HEK293T (cell line): ENCODE results near the gene CHRNA3.

Source experiments
- CTCF ChIA-PET: fragments of 350-600 bp; formaldehyde crosslinking; extraction: SDS; loops from one replicate; lab custom pipeline; 2021; ENCODE audit warnings: antibody characterized with exemption, inconsistent platforms; lab: Yijun Ruan, JAX
- POLR2A ChIA-PET: fragments of 350-600 bp; formaldehyde crosslinking; extraction: SDS; loops from one replicate; lab custom pipeline; 2020; ENCODE audit warnings: antibody characterized with exemption, inconsistent platforms; lab: Yijun Ruan, JAX
- DNase-seq: peaks from one replicate; pipeline ENCODE4 v3.0.0; 2012; ENCODE audit warnings: mixed read lengths; ENCODE audit errors: extremely low spot score
- ARNT ChIP-seq: fragments of 450-650 bp; IDR thresholded peaks from 2 replicates; pipeline ENCODE4 v1.6.1; 2017; ENCODE audit warnings: mild to moderate bottlenecking
- BHLHE40 ChIP-seq: fragments of 450-650 bp; IDR thresholded peaks from 2 replicates; pipeline ENCODE4 v1.6.1; 2016; ENCODE audit warnings: mild to moderate bottlenecking, moderate library complexity, borderline replicate concordance
- CTBP1 ChIP-seq: fragments of 450-650 bp; IDR thresholded peaks from 2 replicates; pipeline ENCODE4 v1.6.1; 2016; ENCODE audit warnings: borderline replicate concordance
- ELF4 ChIP-seq: fragments of 450-650 bp; IDR thresholded peaks from 2 replicates; pipeline ENCODE4 v1.6.1; 2017; ENCODE audit warnings: antibody characterized with exemption
- FOXA1 ChIP-seq: fragments of 450-650 bp; IDR thresholded peaks from 2 replicates; pipeline ENCODE4 v1.6.1; 2016; ENCODE audit warnings: mild to moderate bottlenecking
- FOXK2 ChIP-seq: fragments of 450-650 bp; IDR thresholded peaks from 2 replicates; pipeline ENCODE4 v1.6.1; 2016; ENCODE audit warnings: mild to moderate bottlenecking
- FOXM1 ChIP-seq: fragments of 450-650 bp; IDR thresholded peaks from 2 replicates; pipeline ENCODE4 v1.6.1; 2017; ENCODE audit warnings: mild to moderate bottlenecking, borderline replicate concordance
- HDGF ChIP-seq: fragments of 450-650 bp; IDR thresholded peaks from 2 replicates; pipeline ENCODE4 v1.6.1; 2017; ENCODE audit warnings: antibody characterized with exemption, borderline replicate concordance
- L3MBTL2 ChIP-seq: fragments of 450-650 bp; conservative IDR thresholded peaks from 2 replicates; pipeline ENCODE4 v1.6.1; 2016; ENCODE audit warnings: mild to moderate bottlenecking
- LEF1 ChIP-seq: fragments of 450-650 bp; IDR thresholded peaks from 2 replicates; pipeline ENCODE4 v1.6.1; 2017; ENCODE audit warnings: mild to moderate bottlenecking, borderline replicate concordance
- NFRKB ChIP-seq: fragments of 450-650 bp; IDR thresholded peaks from 2 replicates; pipeline ENCODE4 v1.6.1; 2016; ENCODE audit warnings: mild to moderate bottlenecking, moderate library complexity
- PKNOX1 ChIP-seq: fragments of 450-650 bp; IDR thresholded peaks from 2 replicates; pipeline ENCODE4 v1.6.1; 2016
- SP1 ChIP-seq: fragments of 450-650 bp; IDR thresholded peaks from 2 replicates; pipeline ENCODE4 v1.6.1; 2017
- SUZ12 ChIP-seq: fragments of 450-650 bp; IDR thresholded peaks from 2 replicates; pipeline ENCODE4 v1.6.1; 2016; ENCODE audit warnings: mild to moderate bottlenecking
- TARDBP ChIP-seq: fragments of 450-650 bp; IDR thresholded peaks from 2 replicates; pipeline ENCODE4 v1.6.1; 2016
- ZNF384 ChIP-seq: fragments of 450-650 bp; IDR thresholded peaks from 2 replicates; pipeline ENCODE4 v1.6.1; 2016

The CHRNA3 gene

GRCh38 chr15:78661001-78661400 is 40.2 kb upstream of the CHRNA3 start:
- CTCF ChIA-PET, result no interaction called here
- POLR2A ChIA-PET, result no interaction called here
- TF ChIP-seq BHLHE40 (no peak), TARDBP (no peak), PKNOX1 (no peak)
- no peak for DNase-seq

- CTCF ChIA-PET, result no interaction called here
- POLR2A ChIA-PET, result no interaction called here
- no peak for DNase-seq
- no peak for TF ChIP-seq SP1
- TF ChIP-seq ZNF384, result no peak
- no peak for TF ChIP-seq LEF1
- no peak for TF ChIP-seq ELF4
- TF ChIP-seq BHLHE40, result no peak
- TF ChIP-seq ARNT, result no peak
- TF ChIP-seq FOXA1, result no peak
- TF ChIP-seq HDGF, result no peak
- TF ChIP-seq FOXK2, result no peak
- no peak for TF ChIP-seq CTBP1
- no peak for TF ChIP-seq TARDBP
- no peak for TF ChIP-seq PKNOX1
- TF ChIP-seq L3MBTL2, result no peak
- no peak for TF ChIP-seq NFRKB
- TF ChIP-seq SUZ12, result no peak
- TF ChIP-seq FOXM1, result no peak
Observed at GRCh38 chr15:78660584-78660983, 39.8 kb upstream of the CHRNA3 start.

GRCh38 chr15:78658823-78659222 is 38.0 kb upstream of the CHRNA3 start:
- ChIA-PET CTCF (no interaction called here), POLR2A (no interaction called here)
- TF ChIP-seq BHLHE40 (no peak), FOXA1 (no peak), SP1 (no peak), L3MBTL2 (no peak), PKNOX1 (no peak), ELF4 (no peak), HDGF (no peak), SUZ12 (no peak), ZNF384 (no peak), ARNT (no peak), FOXM1 (no peak)
- no peak for DNase-seq

- CTCF ChIA-PET, result no interaction called here
- POLR2A ChIA-PET, result no interaction called here
Observed at GRCh38 chr15:78654272-78654671, 33.5 kb upstream of the CHRNA3 start.

GRCh38 chr15:78651930-78652615 is 31.3 kb upstream of the CHRNA3 start:
- ChIA-PET POLR2A (no interaction called here), CTCF (interaction anchor here (1.3 kb wide), 1 partner anchor 58 kb away, joined by 3 read pairs; no protein-coding TSS in a partner anchor)
- TF ChIP-seq BHLHE40, result no peak
- no peak for TF ChIP-seq PKNOX1
- TF ChIP-seq FOXK2, result no peak
- TF ChIP-seq FOXM1, result no peak
- no peak for TF ChIP-seq SUZ12
- no peak for TF ChIP-seq TARDBP
- TF ChIP-seq HDGF, result no peak
- TF ChIP-seq LEF1, result no peak
- TF ChIP-seq SP1, result no peak
- no peak for TF ChIP-seq L3MBTL2
- TF ChIP-seq ELF4, result no peak
- no peak for TF ChIP-seq FOXA1
- no peak for TF ChIP-seq NFRKB
- DNase-seq, result no peak

More at GRCh38 chr15:78654272-78654671, 33.5 kb upstream of the CHRNA3 start:
- no peak for TF ChIP-seq TARDBP
- no peak for TF ChIP-seq PKNOX1
- no peak for TF ChIP-seq FOXM1
- TF ChIP-seq FOXA1, result no peak
- no peak for DNase-seq

- CTCF ChIA-PET, result interaction anchor here (0.7 kb wide), 1 partner anchor 32 kb away, joined by 3 read pairs; no protein-coding TSS in a partner anchor
- POLR2A ChIA-PET, result no interaction called here
- no peak for DNase-seq
- TF ChIP-seq FOXA1 (no peak), BHLHE40 (no peak), LEF1 (no peak), CTBP1 (no peak), ZNF384 (no peak), FOXM1 (no peak), FOXK2 (no peak), NFRKB (no peak), SP1 (no peak), ELF4 (no peak), PKNOX1 (no peak), ARNT (no peak), TARDBP (no peak), HDGF (no peak)
Observed at GRCh38 chr15:78651007-78651406, 30.2 kb upstream of the CHRNA3 start.
